ENCODE measurements around the gene PTRHD1. TPM values are rescaled to one million over a fixed set of nuclear protein-coding genes. Genes with fewer than 3 reads are reported as not detected.
"Not testable (repeated sequence)": the region's sequence is repeated elsewhere in the genome, so short reads cannot be mapped to it uniquely, and the experiment has no call there.

The PTRHD1 gene
- total and polyA plus RNA-seq, 10 of the 15 experiments (the other 5 are each of a cell fraction or from before 2014, with no cell fraction given), result 15.9 to 64.2 (median 45.0) TPM

- TF ChIP-seq YBX1 (IDR thresholded peaks at IDR 0.05), result no peak
- no peak for TF ChIP-seq HCFC1 (IDR thresholded peaks at IDR 0.05; ENCODE audit: low read length)
- no peak for TF ChIP-seq SMAD5 (IDR thresholded peaks at IDR 0.05; ENCODE audit: low read depth)
- TF ChIP-seq PKNOX1 (IDR thresholded peaks at IDR 0.05), result no peak
- TF ChIP-seq SKIL (IDR thresholded peaks at IDR 0.05; ENCODE audit: low read depth, poor library complexity, severe bottlenecking), result no peak
- TF ChIP-seq ZNF24 (IDR thresholded peaks at IDR 0.05), result no peak
- no peak for TF ChIP-seq ATF3 (IDR thresholded peaks at IDR 0.05; ENCODE audit: borderline replicate concordance, extremely low read depth, low read depth, low read length)
- no peak for TF ChIP-seq NFIC (IDR thresholded peaks at IDR 0.05; ENCODE audit: low read depth, low read length)
Observed at GRCh38 chr2:24806661-24807036, 13.5 kb upstream of the PTRHD1 start (continued).

GRCh38 chr2:24805811-24806660, 12.8 kb upstream of the PTRHD1 start:
- H3K4me2 ChIP-seq (ENCODE audit: control insufficient read depth, insufficient read depth); H2AFZ ChIP-seq (ENCODE audit: control insufficient read depth, low read depth, low read length); H3K4me1 ChIP-seq (ENCODE audit: control insufficient read depth, insufficient read depth, low read length); intact Hi-C loops (cut with micrococcal nuclease; ENCODE audit: unreplicated experiment); H3K4me3 ChIP-seq; FAIRE-seq; H3K27ac ChIP-seq (ENCODE audit: control insufficient read depth, insufficient read depth); H3K9me3 ChIP-seq (replicated peaks; ENCODE audit: control insufficient read depth, insufficient read depth, low read length); H4K20me1 ChIP-seq (ENCODE audit: control insufficient read depth, insufficient read depth); in situ Hi-C loops (cut with MboI); H3K36me3 ChIP-seq (ENCODE audit: control insufficient read depth in 2 of 2, insufficient read depth in 2 of 2, low read length in 1 of 2); RAD21 ChIA-PET (ENCODE audit: unreplicated experiment); DNase-seq (ENCODE audit: low read depth, low spot score); SMC1A ChIA-PET (ENCODE audit: uncharacterized antibody, unreplicated experiment); H3K27me3 ChIP-seq (replicated peaks in 1 of 2; ENCODE audit: control insufficient read depth in 2 of 2, insufficient read depth in 2 of 2, low read length in 1 of 2); POLR2A ChIA-PET; H3K9ac ChIP-seq (ENCODE audit: control insufficient read depth, insufficient read depth, low read length); ATAC-seq; BruUV-seq (replicated peaks): not testable (repeated sequence)
- peaks cover 20% of the 10 kb centered on the region for H3K79me2 ChIP-seq (ENCODE audit: control insufficient read depth, insufficient read depth, low read length)
- WGBS (ENCODE audit: insufficient coverage, insufficient replicate concordance, low lambda C conversion rate, missing lambda C conversion rate), result 90% methylated on average over 24 of the region's 25 CpGs
- CTCF ChIA-PET, result interaction anchor here (0.8 to 1.0 kb wide), 2 partner anchors 22 to 396 kb away, joined by 3 read pairs; no protein-coding TSS in a partner anchor
- TF ChIP-seq BACH1 (IDR thresholded peaks at IDR 0.05; ENCODE audit: borderline replicate concordance) (peak; percentile 67; the same call in 1 of the 2 replicates), YY1 (IDR thresholded peaks at IDR 0.05; ENCODE audit: low read depth, low read length) (0 out of 2 replicates have a peak, but pooled peaks have one; percentile 14)

GRCh38 chr2:24800487-24800886, 7.3 kb upstream of the PTRHD1 start:
- intact Hi-C loops (cut with micrococcal nuclease; ENCODE audit: unreplicated experiment); H4K20me1 ChIP-seq (ENCODE audit: control insufficient read depth, insufficient read depth); SMC1A ChIA-PET (ENCODE audit: uncharacterized antibody, unreplicated experiment); H3K27ac ChIP-seq (ENCODE audit: control insufficient read depth, insufficient read depth); H3K27me3 ChIP-seq (replicated peaks in 1 of 2; ENCODE audit: control insufficient read depth in 2 of 2, insufficient read depth in 2 of 2, low read length in 1 of 2); BruUV-seq (replicated peaks); RAD21 ChIA-PET (ENCODE audit: unreplicated experiment); H3K4me2 ChIP-seq (ENCODE audit: control insufficient read depth, insufficient read depth); FAIRE-seq; CTCF ChIA-PET; H3K4me1 ChIP-seq (ENCODE audit: control insufficient read depth, insufficient read depth, low read length); H3K4me3 ChIP-seq; POLR2A ChIA-PET; ATAC-seq; in situ Hi-C loops (cut with MboI); DNase-seq (ENCODE audit: low read depth, low spot score); H2AFZ ChIP-seq (ENCODE audit: control insufficient read depth, low read depth, low read length); H3K9ac ChIP-seq (ENCODE audit: control insufficient read depth, insufficient read depth, low read length); H3K36me3 ChIP-seq (ENCODE audit: control insufficient read depth in 2 of 2, insufficient read depth in 2 of 2, low read length in 1 of 2); H3K9me3 ChIP-seq (replicated peaks; ENCODE audit: control insufficient read depth, insufficient read depth, low read length): not testable (repeated sequence)
- WGBS (ENCODE audit: insufficient coverage, insufficient replicate concordance, low lambda C conversion rate, missing lambda C conversion rate), result 99% methylated on average over 4 of the region's 5 CpGs
- peaks cover 27% of the 10 kb centered on the region for H3K79me2 ChIP-seq (ENCODE audit: control insufficient read depth, insufficient read depth, low read length)
